HAP-1 (cell line): ENCODE data around the gene SETDB1.
"Not testable (repeated sequence)": the region's sequence is repeated elsewhere in the genome, so short reads cannot be mapped to it uniquely, and the experiment has no call there.

Experiments
- DNase-seq, 2 experiments: peaks; one replicate each; pipeline ENCODE4 v3.0.0-alpha.2; 2016 to 2020; ENCODE audit warnings: low spot score in 2 of 2
- H3K27me3 ChIP-seq: fragments of 250-450 bp; sonication (Bioruptor Pico); 2 replicates; pipeline ENCODE4 v1.5.1; 2020; ENCODE audit warnings: low read depth, mild to moderate bottlenecking, moderate library complexity
- H3K36me3 ChIP-seq: fragments of 250-450 bp; sonication (Bioruptor Pico); replicated peaks from 2 replicates; pipeline ENCODE4 v1.5.1; 2020; ENCODE audit warnings: mild to moderate bottlenecking
- H3K4me1 ChIP-seq: fragments of 250-450 bp; sonication (Bioruptor Pico); 2 replicates; pipeline ENCODE4 v1.5.1; 2020; ENCODE audit warnings: mild to moderate bottlenecking
- H3K4me3 ChIP-seq: fragments of 250-450 bp; sonication (Bioruptor Pico); 2 replicates; pipeline ENCODE4 v1.5.1; 2020; ENCODE audit warnings: mild to moderate bottlenecking, moderate library complexity
- H3K9me3 ChIP-seq: fragments of 250-450 bp; sonication (Bioruptor Pico); 2 replicates; pipeline ENCODE4 v1.5.1; 2020; ENCODE audit warnings: mild to moderate bottlenecking, moderate library complexity
- in situ Hi-C: fragments of 300-500 bp; cut with MboI; formaldehyde crosslinking; loops from 3 replicates; pipeline ENCODE4 v1.14.3; 2020; ENCODE audit warnings: low sequenced_read_pairs, inconsistent platforms, mixed read lengths

Gene SETDB1

DNA sequence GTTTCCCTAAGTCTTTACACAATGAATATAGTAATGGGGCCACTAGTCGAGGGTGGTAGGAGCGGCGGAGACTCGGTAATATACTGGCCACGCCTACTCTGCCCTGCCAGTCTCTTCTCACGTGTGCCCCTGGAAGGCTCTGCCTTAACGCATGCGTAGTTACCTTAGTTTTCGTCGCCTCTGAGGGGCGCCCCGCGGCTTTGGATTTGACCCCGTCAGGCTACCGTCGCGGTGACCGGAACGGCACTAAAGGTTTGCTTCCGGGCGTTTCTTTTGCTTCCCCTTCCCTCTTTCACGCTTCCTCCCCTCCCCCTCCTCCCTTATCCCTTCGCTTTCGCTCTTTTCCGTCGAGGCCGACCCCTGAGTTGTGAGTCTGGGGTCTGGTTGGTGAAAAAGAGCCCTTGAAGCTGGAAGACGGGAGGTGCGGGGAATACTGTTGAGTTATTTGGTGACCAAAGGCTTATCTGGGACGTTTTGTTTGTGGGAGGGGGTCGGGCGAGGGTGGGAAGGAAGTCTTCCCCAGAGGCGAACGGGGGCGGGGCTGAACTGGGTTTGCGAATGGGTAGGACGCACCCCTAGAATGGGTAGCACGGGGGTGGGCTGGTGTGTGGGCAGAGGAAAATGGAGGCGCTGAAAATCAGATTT is at the start of gene SETDB1:
Gene SETDB1, plus strand, starts transcription at position 267 of the 645 bp plus-strand sequence. CDS start 1,352 bp downstream, outside the sequence.
- no peaks in the 10 kb centered on the region for H3K9me3 ChIP-seq
- in situ Hi-C loops = no loop called here
- no peaks in the 10 kb centered on the region for H3K27me3 ChIP-seq
- peak within 1 kb of the TSS; percentile 73 for H3K4me3 ChIP-seq
- H3K4me1 ChIP-seq = peaks cover 4% of the 10 kb centered on the region
- H3K36me3 ChIP-seq = peaks cover 39% of the 10 kb centered on the region
- peak; percentile 98 for DNase-seq

- H3K9me3 ChIP-seq, in situ Hi-C loops, H3K27me3 ChIP-seq, DNase-seq, H3K36me3 ChIP-seq, H3K4me3 ChIP-seq: not testable (repeated sequence)
- H3K4me1 ChIP-seq = peaks cover 19% of the 10 kb centered on the region
Measured at GRCh38 chr1:150878931-150879330, 47.2 kb upstream of the SETDB1 start.

DNA sequence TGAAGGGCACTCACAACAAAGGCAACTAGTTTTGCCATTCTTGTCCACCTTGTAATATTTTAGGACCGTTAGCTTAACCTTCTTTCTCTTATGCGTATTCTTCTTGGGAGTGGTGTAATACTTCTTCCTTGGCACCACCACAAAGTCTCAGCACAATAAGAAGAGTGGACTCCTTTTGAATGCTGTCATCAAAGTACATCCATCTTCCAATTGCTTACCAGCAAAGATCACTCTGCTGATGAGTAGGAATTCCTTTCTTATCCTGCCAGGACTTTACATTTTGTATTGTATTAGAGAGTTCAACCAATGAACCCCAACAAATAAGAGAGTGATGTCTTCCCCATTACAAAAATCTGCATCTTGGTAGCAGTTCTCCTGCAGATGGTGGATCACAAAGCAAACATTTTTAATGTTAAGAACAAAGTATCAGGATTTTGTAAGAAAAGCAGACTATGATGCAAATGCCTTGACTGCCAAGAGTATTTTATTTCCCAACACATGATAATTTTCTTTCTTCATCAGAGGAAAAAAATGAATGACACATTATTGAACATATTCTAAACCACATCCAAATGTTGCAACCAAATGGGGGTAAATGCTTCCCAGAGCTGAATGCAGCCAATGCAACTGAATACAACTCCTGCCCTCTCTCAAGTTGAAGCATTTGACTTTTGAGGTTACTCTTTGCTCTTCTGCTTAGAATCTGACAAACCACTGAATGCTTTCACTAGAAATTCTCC is 44.7 kb upstream of the SETDB1 start:
- Histone ChIP-seq H3K36me3 (no peaks in the 10 kb centered on the region), H3K9me3 (no peaks in the 10 kb centered on the region), H3K4me3 (no peak overlapping the region), H3K27me3 (no peaks in the 10 kb centered on the region), H3K4me1 (peaks cover 4% of the 10 kb centered on the region; the same call in 1 of the 2 replicates)
- in situ Hi-C loops = no loop called here
- DNase-seq = no peak

- H3K9me3 ChIP-seq, H3K4me1 ChIP-seq, H3K36me3 ChIP-seq, H3K27me3 ChIP-seq, H3K4me3 ChIP-seq, DNase-seq, in situ Hi-C loops: not testable (repeated sequence)
Measured at GRCh38 chr1:150883121-150883520, 43.0 kb upstream of the SETDB1 start.

GRCh38 chr1:150887018-150887417 is 39.1 kb upstream of the SETDB1 start, which contains the start of gene CTXND2:
Gene CTXND2, plus strand, starts transcription at chr1:150887136. Its CDS starts 25,179 bp downstream, at chr1:150912315.
- Histone ChIP-seq H3K9me3 (no peaks in the 10 kb centered on the region), H3K4me1 (no peaks in the 10 kb centered on the region), H3K36me3 (no peaks in the 10 kb centered on the region), H3K27me3 (peaks cover 3% of the 10 kb centered on the region; the same call in 1 of the 2 replicates), H3K4me3 (no peak within 1 kb of the TSS)
- in situ Hi-C loops = no loop called here
- DNase-seq = no peak

GRCh38 chr1:150888727-150889126 is 37.4 kb upstream of the SETDB1 start:
- H3K4me1 ChIP-seq = no peaks in the 10 kb centered on the region
- H3K4me3 ChIP-seq = no peak overlapping the region
- in situ Hi-C loops = no loop called here
- no peaks in the 10 kb centered on the region for H3K36me3 ChIP-seq
- H3K9me3 ChIP-seq = no peaks in the 10 kb centered on the region
- no peak for DNase-seq
- H3K27me3 ChIP-seq = peaks cover 3% of the 10 kb centered on the region; the same call in 1 of the 2 replicates

- Histone ChIP-seq H3K27me3 (peaks cover 3% of the 10 kb centered on the region; the same call in 1 of the 2 replicates), H3K4me3 (no peak overlapping the region), H3K36me3 (no peaks in the 10 kb centered on the region), H3K4me1 (no peaks in the 10 kb centered on the region), H3K9me3 (no peaks in the 10 kb centered on the region)
- in situ Hi-C loops = no loop called here
- DNase-seq = no peak
Measured at GRCh38 chr1:150890033-150890416, 36.1 kb upstream of the SETDB1 start.

DNA sequence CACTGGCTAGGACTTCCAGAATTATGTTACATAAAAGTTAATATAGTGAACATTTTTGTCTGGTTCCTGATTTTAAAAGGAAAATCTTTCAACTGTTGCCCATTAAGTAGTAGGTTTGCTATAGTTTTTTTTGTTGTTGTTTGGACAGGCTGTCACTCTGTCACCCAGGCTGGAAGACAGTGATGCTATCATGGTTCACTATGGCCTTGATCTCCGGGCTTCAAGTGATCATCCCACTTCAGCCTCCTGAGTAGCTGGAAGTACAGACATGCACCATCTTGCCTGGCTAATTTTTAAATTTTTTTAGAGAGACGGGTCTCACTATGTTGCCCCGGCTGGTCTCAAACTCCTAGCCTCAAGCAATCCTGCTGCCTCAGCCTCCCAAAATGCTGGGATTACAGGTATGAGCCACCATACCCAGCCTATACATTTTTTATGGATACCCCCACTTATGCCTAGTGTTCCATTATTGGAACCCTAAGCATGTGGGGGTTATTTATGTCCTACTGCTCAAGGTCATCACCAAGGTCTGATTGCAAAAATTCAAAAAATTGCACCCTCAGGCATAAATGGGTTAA is 32.7 kb upstream of the SETDB1 start:
- no peaks in the 10 kb centered on the region for H3K9me3 ChIP-seq
- H3K4me1 ChIP-seq = no peaks in the 10 kb centered on the region
- peaks cover 3% of the 10 kb centered on the region; the same call in 1 of the 2 replicates for H3K27me3 ChIP-seq
- no peaks in the 10 kb centered on the region for H3K36me3 ChIP-seq
- no peak for DNase-seq
- in situ Hi-C loops = no loop called here
- H3K4me3 ChIP-seq = no peak overlapping the region

DNA sequence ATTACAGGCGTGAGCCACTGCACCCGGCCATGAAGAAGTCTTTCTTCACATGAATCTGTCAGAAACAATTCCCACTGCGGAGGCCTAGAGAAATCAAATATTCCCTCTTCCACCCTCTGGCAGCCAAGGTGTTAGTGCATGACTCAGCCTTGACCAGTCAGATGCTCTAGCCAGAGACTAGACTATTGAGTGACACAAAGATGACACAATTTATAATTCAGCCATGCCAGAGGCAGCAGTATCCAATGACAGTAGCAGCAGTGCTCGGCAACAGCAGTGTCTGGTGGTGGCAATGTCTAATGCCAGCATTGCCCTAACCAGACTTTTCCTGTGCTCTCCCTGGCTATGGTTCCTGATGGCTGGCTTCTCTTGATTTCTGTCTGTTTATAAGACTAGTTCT is 30.5 kb upstream of the SETDB1 start:
- in situ Hi-C loops = no loop called here
- no peaks in the 10 kb centered on the region; the same call in 1 of the 2 replicates for H3K27me3 ChIP-seq
- no peak overlapping the region for H3K4me3 ChIP-seq
- H3K9me3 ChIP-seq = no peaks in the 10 kb centered on the region
- H3K4me1 ChIP-seq = no peaks in the 10 kb centered on the region
- no peak for DNase-seq
- H3K36me3 ChIP-seq = no peaks in the 10 kb centered on the region

GRCh38 chr1:150899795-150900194 is 26.4 kb upstream of the SETDB1 start:
- H3K9me3 ChIP-seq, H3K27me3 ChIP-seq, H3K36me3 ChIP-seq, H3K4me1 ChIP-seq, in situ Hi-C loops, DNase-seq, H3K4me3 ChIP-seq: not testable (repeated sequence)

DNA sequence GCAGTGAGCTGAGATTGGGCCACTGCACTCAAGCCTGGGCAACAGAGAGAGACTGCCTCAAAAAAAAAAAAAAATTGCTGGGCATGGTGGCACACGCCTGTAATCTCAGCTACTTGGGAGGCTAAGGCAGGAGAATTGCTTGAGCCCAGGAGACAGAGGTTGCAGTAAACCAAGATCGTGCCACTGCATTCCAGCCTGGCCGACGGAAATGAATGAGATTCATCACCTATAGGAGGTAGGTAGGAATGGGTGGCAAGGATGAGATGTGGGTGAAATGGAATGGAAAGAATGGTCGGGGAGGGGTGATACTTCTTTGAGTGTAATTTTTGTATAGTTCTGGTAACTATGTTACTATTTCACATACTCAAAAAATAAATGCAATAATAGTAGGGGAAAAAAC is 23.8 kb upstream of the SETDB1 start:
- Histone ChIP-seq H3K27me3 (no peaks in the 10 kb centered on the region), H3K36me3 (no peaks in the 10 kb centered on the region), H3K9me3 (no peaks in the 10 kb centered on the region), H3K4me3 (no peak overlapping the region), H3K4me1 (peaks cover 4% of the 10 kb centered on the region)
- in situ Hi-C loops = no loop called here
- DNase-seq = no peak

- no peaks in the 10 kb centered on the region for H3K27me3 ChIP-seq
- no peaks in the 10 kb centered on the region; the same call in 1 of the 2 replicates for H3K9me3 ChIP-seq
- H3K4me3 ChIP-seq = no peak overlapping the region
- no peak for DNase-seq
- in situ Hi-C loops = no loop called here
- H3K36me3 ChIP-seq = no peaks in the 10 kb centered on the region
- peaks cover 5% of the 10 kb centered on the region for H3K4me1 ChIP-seq
Measured at GRCh38 chr1:150902751-150903150, 23.4 kb upstream of the SETDB1 start.

DNA sequence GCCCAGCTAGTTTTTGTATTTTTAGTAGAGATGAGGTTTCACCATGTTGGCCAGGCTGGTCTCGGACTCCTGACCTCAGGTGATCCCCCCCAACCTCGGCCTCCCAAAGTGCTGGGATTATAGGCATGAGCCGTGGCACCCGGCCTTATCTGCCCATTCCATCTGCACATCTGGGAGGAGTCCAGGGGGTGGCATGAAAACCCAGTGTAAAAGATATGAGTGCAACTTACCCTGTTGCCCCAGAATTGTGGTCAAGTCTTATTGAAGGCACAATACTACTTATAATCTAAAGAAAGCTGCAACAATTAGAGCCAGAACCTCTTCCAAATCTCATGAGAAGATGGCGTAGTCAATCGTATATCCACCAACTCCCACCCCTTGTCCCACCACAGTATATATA is 20.9 kb upstream of the SETDB1 start:
- no peak for DNase-seq
- in situ Hi-C loops = no loop called here
- peaks cover 5% of the 10 kb centered on the region for H3K4me1 ChIP-seq
- no peak overlapping the region for H3K4me3 ChIP-seq
- H3K36me3 ChIP-seq = no peaks in the 10 kb centered on the region
- no peaks in the 10 kb centered on the region for H3K27me3 ChIP-seq
- no peaks in the 10 kb centered on the region; the same call in none of the 2 replicates for H3K9me3 ChIP-seq

DNA sequence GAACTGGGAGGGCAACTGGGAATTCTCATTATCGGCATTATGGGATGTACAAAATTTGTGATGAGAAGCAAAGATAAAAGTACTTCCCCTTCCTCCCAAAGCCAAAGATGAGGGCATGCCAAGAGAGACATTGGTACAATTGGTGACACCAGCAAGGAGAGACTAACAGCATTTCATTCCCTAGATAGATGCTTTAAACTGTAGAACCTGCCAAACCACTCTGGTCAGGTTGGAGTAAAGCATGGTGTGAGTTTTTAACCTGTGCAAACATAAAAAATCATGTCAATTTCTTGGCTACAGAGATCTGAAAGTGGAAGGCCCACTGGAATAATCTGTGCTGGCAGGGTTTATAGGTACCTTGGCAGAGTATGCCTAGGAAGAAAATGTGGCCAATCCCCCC is 19.8 kb upstream of the SETDB1 start:
- in situ Hi-C loops = no loop called here
- H3K36me3 ChIP-seq = no peaks in the 10 kb centered on the region
- H3K4me3 ChIP-seq = no peak overlapping the region
- H3K9me3 ChIP-seq = no peaks in the 10 kb centered on the region; the same call in none of the 2 replicates
- no peak for DNase-seq
- peaks cover 5% of the 10 kb centered on the region for H3K4me1 ChIP-seq
- no peaks in the 10 kb centered on the region for H3K27me3 ChIP-seq
